Activated CD4-positive, alpha-beta T cell treated with anti-CD3 and anti-CD28 coated beads, Interleukin-2, amount 50 U/mL, for 16 hours (primary cell): Measurements from ENCODE around the gene GUCY1A1.
A peak's percentile ranks its signal among the peaks of the same experiment; 100 is the strongest.

Experiments
- DNase-seq: peaks from one replicate; pipeline ENCODE4 v3.0.0-alpha.2; 2020

Gene GUCY1A1

GRCh38 chr4:155660436-155660835 lies 6.2 kb upstream of the GUCY1A1 start:
- no peak for DNase-seq

- no peak for DNase-seq
Observed at GRCh38 chr4:155665054-155665453, 1.6 kb upstream of the GUCY1A1 start.

GRCh38 chr4:155667222-155667567 lies 547 bp downstream of the GUCY1A1 start:
- DNase-seq, result peak; percentile 15

- peak; percentile 2 for DNase-seq
Observed at GRCh38 chr4:155667568-155668511, 1.2 kb downstream of the GUCY1A1 start.

GRCh38 chr4:155668707-155669220 lies 2.1 kb downstream of the GUCY1A1 start:
- DNase-seq, result no peak

GRCh38 chr4:155672342-155672741 lies 5.7 kb downstream of the GUCY1A1 start:
- DNase-seq, result no peak

- DNase-seq, result no peak
Observed at GRCh38 chr4:155673453-155673979, 6.9 kb downstream of the GUCY1A1 start.

GRCh38 chr4:155674669-155675071 lies 8.0 kb downstream of the GUCY1A1 start:
- DNase-seq, result no peak

GRCh38 chr4:155675709-155676429 lies 9.2 kb downstream of the GUCY1A1 start:
- DNase-seq, result no peak

- DNase-seq, result no peak
Observed at GRCh38 chr4:155676430-155676825, 9.8 kb downstream of the GUCY1A1 start.

- no peak for DNase-seq
Observed at GRCh38 chr4:155678011-155678410, 11.4 kb downstream of the GUCY1A1 start.

- DNase-seq, result no peak
Observed at GRCh38 chr4:155679343-155679742, 12.7 kb downstream of the GUCY1A1 start.

GRCh38 chr4:155681886-155682285 lies 15.2 kb downstream of the GUCY1A1 start:
- no peak for DNase-seq

GRCh38 chr4:155684423-155684822 lies 17.8 kb downstream of the GUCY1A1 start:
- DNase-seq, result no peak

GRCh38 chr4:155684892-155685541 lies 18.4 kb downstream of the GUCY1A1 start:
- DNase-seq, result no peak

GRCh38 chr4:155687380-155687982 lies 20.8 kb downstream of the GUCY1A1 start:
- DNase-seq, result no peak

- DNase-seq, result no peak
Observed at GRCh38 chr4:155688211-155688610, 21.6 kb downstream of the GUCY1A1 start.

GRCh38 chr4:155688860-155689259 lies 22.2 kb downstream of the GUCY1A1 start:
- no peak for DNase-seq

GRCh38 chr4:155690044-155690837 lies 23.6 kb downstream of the GUCY1A1 start:
- DNase-seq, result no peak

GRCh38 chr4:155692361-155692760 lies 25.7 kb downstream of the GUCY1A1 start:
- DNase-seq, result no peak

GRCh38 chr4:155693015-155693663 lies 26.5 kb downstream of the GUCY1A1 start:
- no peak for DNase-seq
